ENCODE results near the gene ORAI1. TPM values are rescaled to one million over a fixed set of nuclear protein-coding genes. Genes with fewer than 3 reads are reported as not detected.

The ORAI1 gene
- total and polyA plus RNA-seq, 9 donors: 12.2 to 46.8 (median 40.7) TPM

GRCh38 chr12:121638298-121639202, 12.2 kb downstream of the ORAI1 start:
- Histone ChIP-seq H3K4me3 (ENCODE audit: low read length) (no peak overlapping the region), H3K9me3 (replicated peaks; ENCODE audit: control insufficient read depth, low read depth, low read length) (no peaks in the 10 kb centered on the region), H3K27ac (ENCODE audit: low read length) (no peak overlapping the region), H3K36me3 (ENCODE audit: control insufficient read depth, insufficient read depth, low read length) (peaks cover 16% of the 10 kb centered on the region), H3K4me1 (ENCODE audit: control insufficient read depth, insufficient read depth, low read length) (peaks cover 13% of the 10 kb centered on the region), H3K27me3 (ENCODE audit: control insufficient read depth, insufficient read depth, low read length) (no peaks in the 10 kb centered on the region)
- DNase-seq: no peak
- WGBS (ENCODE audit: insufficient coverage): 74% methylated on average over 8 of the region's 14 CpGs

DNA sequence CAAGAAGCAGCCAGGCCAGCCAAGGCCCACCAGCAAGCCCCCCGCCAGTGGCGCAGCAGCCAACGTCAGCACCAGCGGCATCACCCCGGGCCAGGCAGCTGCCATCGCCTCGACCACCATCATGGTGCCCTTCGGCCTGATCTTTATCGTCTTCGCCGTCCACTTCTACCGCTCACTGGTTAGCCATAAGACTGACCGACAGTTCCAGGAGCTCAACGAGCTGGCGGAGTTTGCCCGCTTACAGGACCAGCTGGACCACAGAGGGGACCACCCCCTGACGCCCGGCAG, 15.0 kb downstream of the ORAI1 start:
- peaks cover 16% of the 10 kb centered on the region for H3K36me3 ChIP-seq (ENCODE audit: control insufficient read depth, insufficient read depth, low read length)
- no peaks in the 10 kb centered on the region for H3K27me3 ChIP-seq (ENCODE audit: control insufficient read depth, insufficient read depth, low read length)
- 91% methylated on average over 18 of the region's 18 CpGs for WGBS (ENCODE audit: insufficient coverage)
- no peak overlapping the region for H3K27ac ChIP-seq (ENCODE audit: low read length)
- H3K4me1 ChIP-seq (ENCODE audit: control insufficient read depth, insufficient read depth, low read length): peaks cover 8% of the 10 kb centered on the region
- no peaks in the 10 kb centered on the region for H3K9me3 ChIP-seq (replicated peaks; ENCODE audit: control insufficient read depth, low read depth, low read length)
- DNase-seq: no peak
- no peak overlapping the region for H3K4me3 ChIP-seq (ENCODE audit: low read length)

- H3K4me1 ChIP-seq (ENCODE audit: control insufficient read depth, insufficient read depth, low read length): peaks cover 4% of the 10 kb centered on the region
- no peaks in the 10 kb centered on the region for H3K36me3 ChIP-seq (ENCODE audit: control insufficient read depth, insufficient read depth, low read length)
- H3K27me3 ChIP-seq (ENCODE audit: control insufficient read depth, insufficient read depth, low read length): no peaks in the 10 kb centered on the region
- no peak overlapping the region for H3K27ac ChIP-seq (ENCODE audit: low read length)
- DNase-seq: no peak
- 100% methylated on average over 1 of the region's 11 CpGs for WGBS (ENCODE audit: insufficient coverage)
- H3K4me3 ChIP-seq (ENCODE audit: low read length): no peak overlapping the region
- H3K9me3 ChIP-seq (replicated peaks; ENCODE audit: control insufficient read depth, low read depth, low read length): no peaks in the 10 kb centered on the region
Observed at GRCh38 chr12:121648458-121649028, 22.2 kb downstream of the ORAI1 start.

DNA sequence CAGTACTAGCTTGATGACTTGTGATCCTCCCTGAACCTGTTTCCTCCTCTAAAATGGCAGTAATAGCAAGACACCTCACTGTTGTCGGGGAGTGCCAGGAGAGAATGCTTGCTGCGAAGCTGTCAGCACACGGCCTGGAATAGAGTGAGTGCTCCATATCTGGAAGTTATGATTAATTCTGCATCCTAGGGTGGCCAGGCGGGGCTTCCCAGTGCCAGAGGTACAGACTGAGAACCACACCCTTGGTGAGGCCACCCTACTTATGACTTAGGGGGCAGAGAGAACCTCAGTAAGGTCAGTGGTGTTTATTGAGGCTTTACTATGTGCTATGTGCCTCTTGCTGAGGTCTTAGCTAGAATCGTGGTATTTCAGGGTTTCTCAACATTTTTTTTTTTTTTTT, 23.0 kb downstream of the ORAI1 start:
- H3K9me3 ChIP-seq (replicated peaks; ENCODE audit: control insufficient read depth, low read depth, low read length): no peaks in the 10 kb centered on the region
- H3K4me3 ChIP-seq (ENCODE audit: low read length): no peak overlapping the region
- no peak for DNase-seq
- H3K4me1 ChIP-seq (ENCODE audit: control insufficient read depth, insufficient read depth, low read length): peaks cover 4% of the 10 kb centered on the region
- WGBS (ENCODE audit: insufficient coverage): 83% methylated on average over 4 of the region's 5 CpGs
- H3K27ac ChIP-seq (ENCODE audit: low read length): no peak overlapping the region
- H3K36me3 ChIP-seq (ENCODE audit: control insufficient read depth, insufficient read depth, low read length): no peaks in the 10 kb centered on the region
- H3K27me3 ChIP-seq (ENCODE audit: control insufficient read depth, insufficient read depth, low read length): no peaks in the 10 kb centered on the region

GRCh38 chr12:121649819-121650353, 23.6 kb downstream of the ORAI1 start:
- no peak overlapping the region for H3K27ac ChIP-seq (ENCODE audit: low read length)
- DNase-seq: no peak
- no peaks in the 10 kb centered on the region for H3K27me3 ChIP-seq (ENCODE audit: control insufficient read depth, insufficient read depth, low read length)
- no peaks in the 10 kb centered on the region for H3K36me3 ChIP-seq (ENCODE audit: control insufficient read depth, insufficient read depth, low read length)
- H3K9me3 ChIP-seq (replicated peaks; ENCODE audit: control insufficient read depth, low read depth, low read length): no peaks in the 10 kb centered on the region
- 100% methylated on average over 3 of the region's 8 CpGs for whole genome bisulfite sequencing (ENCODE audit: insufficient coverage)
- peaks cover 4% of the 10 kb centered on the region for H3K4me1 ChIP-seq (ENCODE audit: control insufficient read depth, insufficient read depth, low read length)
- no peak overlapping the region for H3K4me3 ChIP-seq (ENCODE audit: low read length)

DNA sequence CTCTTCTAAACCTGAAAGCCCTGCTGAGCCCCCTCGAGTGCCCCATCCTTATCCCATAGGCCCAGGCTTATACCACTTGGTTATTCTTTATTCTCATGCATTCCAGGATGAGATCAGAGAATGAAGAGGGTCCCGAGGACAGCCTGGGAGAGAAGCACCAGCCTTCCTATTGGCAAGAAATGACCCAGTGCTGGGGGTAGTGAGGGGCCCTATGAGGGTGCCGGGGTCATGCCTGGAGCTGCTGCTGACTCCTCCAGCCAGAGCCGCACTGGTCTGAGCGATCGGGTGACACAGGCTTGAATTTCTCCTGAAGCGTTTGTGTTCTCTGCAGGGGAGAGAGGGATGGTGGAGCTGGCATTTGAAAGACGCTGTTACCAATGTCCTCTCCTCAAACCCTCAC, 25.0 kb downstream of the ORAI1 start:
- 33% methylated on average over 1 of the region's 8 CpGs for WGBS (ENCODE audit: insufficient coverage)
- H3K4me3 ChIP-seq (ENCODE audit: low read length): no peak overlapping the region
- no peaks in the 10 kb centered on the region for H3K27me3 ChIP-seq (ENCODE audit: control insufficient read depth, insufficient read depth, low read length)
- H3K36me3 ChIP-seq (ENCODE audit: control insufficient read depth, insufficient read depth, low read length): no peaks in the 10 kb centered on the region
- peaks cover 4% of the 10 kb centered on the region for H3K4me1 ChIP-seq (ENCODE audit: control insufficient read depth, insufficient read depth, low read length)
- peak; percentile 30 for DNase-seq
- peak overlapping the region; percentile 1 for H3K27ac ChIP-seq (ENCODE audit: low read length)
- no peaks in the 10 kb centered on the region for H3K9me3 ChIP-seq (replicated peaks; ENCODE audit: control insufficient read depth, low read depth, low read length)

DNA sequence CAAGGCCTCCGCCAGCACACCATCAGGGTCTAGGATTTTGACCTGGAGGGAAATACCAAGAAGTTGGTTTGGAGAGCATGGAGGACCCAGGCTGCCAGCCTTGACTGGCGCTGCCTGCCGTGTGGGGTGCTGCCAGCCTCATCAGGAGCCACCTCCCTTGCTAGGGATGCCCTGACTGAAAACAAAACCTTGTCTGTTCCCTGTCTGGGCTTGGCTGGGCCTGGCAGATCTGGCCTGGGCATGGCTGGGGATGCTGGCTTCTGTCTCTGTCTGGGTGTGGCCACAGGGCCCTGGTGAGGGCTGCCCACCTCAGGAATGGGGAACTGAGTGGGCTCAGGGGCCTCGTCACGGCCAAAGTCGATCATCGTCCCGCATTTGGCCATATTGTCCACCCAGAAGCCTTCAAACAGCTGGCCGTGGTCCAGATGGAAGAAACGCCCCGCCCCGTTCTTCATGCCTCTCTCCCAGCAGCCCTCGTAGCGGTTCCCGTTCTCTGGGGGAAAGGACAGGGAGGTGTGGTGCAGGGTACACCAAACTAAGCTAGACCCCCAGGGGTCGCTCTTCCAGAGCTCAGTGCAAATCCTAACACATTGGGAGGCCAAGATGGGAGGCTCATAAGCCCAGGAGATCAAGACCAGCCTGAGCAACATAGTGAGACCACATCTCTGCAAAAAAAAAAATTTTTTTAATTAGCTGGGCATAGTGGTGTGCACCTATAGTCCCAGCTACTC, 26.6 kb downstream of the ORAI1 start:
- WGBS (ENCODE audit: insufficient coverage): 70% methylated on average over 8 of the region's 16 CpGs
- Histone ChIP-seq H3K4me3 (ENCODE audit: low read length) (no peak overlapping the region), H3K27me3 (ENCODE audit: control insufficient read depth, insufficient read depth, low read length) (no peaks in the 10 kb centered on the region), H3K4me1 (ENCODE audit: control insufficient read depth, insufficient read depth, low read length) (peaks cover 4% of the 10 kb centered on the region), H3K36me3 (ENCODE audit: control insufficient read depth, insufficient read depth, low read length) (no peaks in the 10 kb centered on the region), H3K9me3 (replicated peaks; ENCODE audit: control insufficient read depth, low read depth, low read length) (no peaks in the 10 kb centered on the region), H3K27ac (ENCODE audit: low read length) (no peak overlapping the region)
- DNase-seq: no peak

GRCh38 chr12:121653999-121654398, 27.7 kb downstream of the ORAI1 start:
- H3K27me3 ChIP-seq (ENCODE audit: control insufficient read depth, insufficient read depth, low read length): no peaks in the 10 kb centered on the region
- no peak overlapping the region for H3K4me3 ChIP-seq (ENCODE audit: low read length)
- no peak overlapping the region for H3K27ac ChIP-seq (ENCODE audit: low read length)
- 66% methylated on average over 16 of the region's 18 CpGs for whole genome bisulfite sequencing (ENCODE audit: insufficient coverage)
- DNase-seq: no peak
- H3K4me1 ChIP-seq (ENCODE audit: control insufficient read depth, insufficient read depth, low read length): peaks cover 10% of the 10 kb centered on the region
- no peaks in the 10 kb centered on the region for H3K36me3 ChIP-seq (ENCODE audit: control insufficient read depth, insufficient read depth, low read length)
- no peaks in the 10 kb centered on the region for H3K9me3 ChIP-seq (replicated peaks; ENCODE audit: control insufficient read depth, low read depth, low read length)

DNA sequence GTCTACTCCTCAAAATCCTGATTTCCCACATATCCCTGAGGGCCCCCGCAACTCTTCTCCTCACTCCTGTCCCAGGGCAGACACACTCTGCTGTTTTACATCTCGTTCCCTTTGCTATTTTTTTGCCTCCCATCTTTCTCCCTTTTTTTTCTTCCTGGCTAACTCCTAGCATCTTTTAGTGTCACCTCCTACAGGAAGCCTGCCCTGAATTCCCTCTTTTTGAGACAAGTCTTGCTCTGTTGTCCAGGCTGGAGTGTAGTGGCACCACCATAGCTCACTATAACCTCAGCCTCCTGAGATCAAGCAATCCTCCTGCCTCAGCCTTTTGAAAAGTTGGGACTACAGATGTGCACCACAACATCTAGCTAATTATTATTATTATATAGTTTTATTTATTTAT, 29.8 kb downstream of the ORAI1 start:
- no peaks in the 10 kb centered on the region for H3K27me3 ChIP-seq (ENCODE audit: control insufficient read depth, insufficient read depth, low read length)
- H3K36me3 ChIP-seq (ENCODE audit: control insufficient read depth, insufficient read depth, low read length): no peaks in the 10 kb centered on the region
- peaks cover 13% of the 10 kb centered on the region for H3K4me1 ChIP-seq (ENCODE audit: control insufficient read depth, insufficient read depth, low read length)
- H3K4me3 ChIP-seq (ENCODE audit: low read length): no peak overlapping the region
- WGBS (ENCODE audit: insufficient coverage): 81% methylated on average over 2 of the region's 2 CpGs
- no peak overlapping the region for H3K27ac ChIP-seq (ENCODE audit: low read length)
- H3K9me3 ChIP-seq (replicated peaks; ENCODE audit: control insufficient read depth, low read depth, low read length): no peaks in the 10 kb centered on the region
- DNase-seq: no peak
